Activated CD8-positive, alpha-beta memory T cell treated with anti-CD3 and anti-CD28 coated beads, Interleukin-2, amount 50 U/mL, for 4 hours (primary cell): ENCODE measurements around the gene CDC42.

Experiments used
- DNase-seq: peaks from one replicate; pipeline ENCODE4 v3.0.0-alpha.2; 2020

The CDC42 gene

DNA sequence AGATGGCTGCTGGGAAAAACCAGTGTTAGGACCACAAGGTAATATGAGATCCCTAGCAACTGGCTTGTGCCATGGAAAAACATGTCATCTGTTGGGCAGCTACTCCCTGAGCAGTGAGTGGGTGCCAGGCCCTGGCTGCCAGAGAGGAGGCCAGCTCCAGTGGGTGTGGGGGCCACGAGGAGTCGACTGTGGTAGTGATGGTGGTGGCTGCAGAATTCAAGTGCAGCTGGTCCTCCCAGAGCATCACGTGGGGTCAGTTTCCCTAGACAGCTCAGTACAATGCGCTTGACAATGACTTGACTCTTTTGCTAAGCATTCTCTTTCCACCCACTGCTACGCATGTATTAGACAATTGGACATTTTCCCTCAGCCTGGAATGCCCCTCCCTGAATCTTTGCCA is 14.5 kb upstream of the CDC42 start:
- no peak for DNase-seq

DNA sequence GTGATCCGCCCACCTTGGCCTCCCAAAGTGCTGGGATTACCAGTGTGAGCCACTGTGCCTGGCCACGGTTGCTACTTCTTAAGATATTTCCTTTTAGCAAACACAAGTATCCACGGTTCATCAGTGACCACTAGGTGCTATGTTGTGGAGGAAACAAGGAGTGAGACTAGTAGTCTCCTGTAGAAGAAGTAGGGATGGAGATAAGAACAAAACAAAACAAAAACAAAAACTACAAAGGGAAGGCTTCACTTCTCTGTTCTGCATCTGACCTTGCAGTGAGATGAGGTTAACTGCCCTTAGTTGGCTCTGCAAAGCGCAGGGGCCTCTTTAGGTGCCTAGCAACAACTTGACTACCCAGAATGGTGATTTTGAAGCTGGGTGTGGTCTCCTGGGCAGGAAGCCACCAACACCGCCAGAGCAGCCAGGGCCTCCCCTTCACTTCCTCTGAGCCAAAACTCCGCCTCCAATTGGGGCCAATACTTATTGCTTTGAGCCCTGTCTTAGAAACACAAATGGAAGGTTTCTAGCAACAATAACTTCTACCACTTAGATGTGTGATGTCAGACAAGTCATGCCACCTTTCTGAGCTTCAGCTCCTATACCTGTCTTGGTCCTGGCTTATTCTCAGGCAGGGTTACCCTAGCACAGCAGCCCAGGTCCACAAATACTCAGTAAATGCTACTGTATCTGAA is 12.8 kb upstream of the CDC42 start:
- peak; percentile 78 for DNase-seq

DNA sequence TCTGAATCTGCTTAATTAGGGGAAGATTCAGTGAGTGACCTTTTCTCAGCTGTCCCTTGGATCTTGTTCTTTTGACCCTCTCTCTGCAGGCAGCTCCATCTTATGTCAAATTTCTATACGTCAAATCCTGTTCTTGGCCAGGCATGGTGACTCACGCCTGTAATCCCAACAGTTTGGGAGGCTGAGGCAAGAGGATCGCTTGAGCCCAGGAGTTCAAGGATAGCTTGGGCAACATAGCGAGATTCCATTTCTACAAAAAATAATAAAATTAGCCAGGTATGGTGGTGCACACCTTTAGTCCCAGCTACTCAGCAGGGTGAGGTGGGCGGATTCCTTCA is 12.3 kb upstream of the CDC42 start:
- DNase-seq: no peak

DNA sequence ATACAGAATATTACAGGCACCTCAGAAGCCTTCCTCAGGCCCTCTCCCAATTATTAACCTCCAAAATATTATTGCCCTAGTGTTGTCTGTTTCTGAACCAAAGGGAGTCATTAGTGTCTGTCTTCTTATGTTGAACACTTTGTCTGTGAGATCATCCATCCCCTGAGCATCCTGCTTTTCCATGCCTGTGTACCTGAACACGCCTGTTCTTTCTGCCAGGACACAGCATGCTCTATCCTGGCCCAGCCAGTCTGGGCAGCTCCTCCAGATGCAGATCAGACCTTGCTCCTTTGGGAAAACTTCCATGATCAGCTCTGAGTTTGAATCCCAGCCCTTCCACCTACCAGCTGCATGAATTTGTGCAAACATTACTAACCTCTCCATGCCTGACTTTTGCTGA is 11.0 kb upstream of the CDC42 start:
- no peak for DNase-seq

DNA sequence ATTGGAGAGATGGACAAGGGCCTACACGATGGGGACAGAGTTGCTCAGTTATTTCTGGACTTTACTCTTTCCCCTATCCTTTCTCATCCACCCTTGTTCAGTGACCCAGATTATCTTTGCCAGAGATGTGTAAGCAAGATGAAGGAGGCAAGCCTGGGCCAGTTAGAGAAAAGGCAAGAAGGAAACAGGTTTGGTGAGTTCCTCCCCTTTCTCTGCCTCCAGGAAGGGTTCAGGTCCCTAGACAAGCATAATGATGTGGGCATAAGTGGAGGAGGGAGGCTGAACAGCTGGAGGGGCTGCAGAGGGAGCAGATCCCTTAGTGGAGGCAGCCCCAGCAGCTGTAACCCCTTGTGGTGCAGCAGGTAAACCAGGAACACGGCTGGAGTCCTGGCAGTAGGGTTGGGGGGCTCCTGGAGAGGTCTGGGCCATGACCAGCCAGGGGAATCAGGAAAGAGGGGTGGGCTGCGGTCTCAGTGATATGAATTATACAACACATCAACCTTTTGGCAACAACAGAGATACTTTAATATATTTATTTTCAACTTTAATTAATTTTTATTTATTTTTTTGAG is 9.2 kb upstream of the CDC42 start:
- DNase-seq: no peak

DNA sequence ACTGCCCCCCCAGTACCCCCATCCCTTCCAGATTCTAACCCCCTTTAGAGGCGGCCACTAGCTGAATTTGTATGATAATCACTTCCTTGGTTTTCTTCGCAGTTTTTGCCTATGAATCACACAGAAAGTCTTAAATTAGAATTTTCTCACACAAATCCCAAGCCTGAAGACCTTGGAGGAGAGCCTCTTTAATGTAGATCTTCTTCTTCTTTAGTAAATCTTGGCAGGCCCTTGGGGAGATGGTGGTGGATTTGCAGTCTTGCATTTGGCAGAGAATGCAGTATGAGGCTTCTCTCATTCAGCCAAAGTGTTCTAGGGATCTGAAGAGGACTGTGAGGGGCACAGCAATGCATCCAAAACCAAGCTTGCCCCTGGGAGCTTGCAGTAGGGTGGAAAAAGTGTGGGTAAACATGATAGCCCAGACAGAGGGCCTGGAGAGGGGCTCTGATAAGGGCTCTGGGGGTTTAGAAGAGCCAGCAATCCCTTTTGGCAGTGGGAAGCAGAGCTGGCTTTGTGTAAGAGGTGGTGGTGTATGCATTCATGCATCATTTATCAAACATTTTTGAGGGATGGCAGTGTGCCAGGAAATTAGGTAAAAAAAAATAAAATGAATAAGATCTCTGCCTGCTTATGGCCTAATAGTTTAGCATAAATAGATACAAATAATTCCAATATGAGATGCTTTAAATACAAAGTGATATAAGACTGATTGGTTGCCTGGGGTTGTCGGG is 7.7 kb upstream of the CDC42 start:
- DNase-seq: no peak

DNA sequence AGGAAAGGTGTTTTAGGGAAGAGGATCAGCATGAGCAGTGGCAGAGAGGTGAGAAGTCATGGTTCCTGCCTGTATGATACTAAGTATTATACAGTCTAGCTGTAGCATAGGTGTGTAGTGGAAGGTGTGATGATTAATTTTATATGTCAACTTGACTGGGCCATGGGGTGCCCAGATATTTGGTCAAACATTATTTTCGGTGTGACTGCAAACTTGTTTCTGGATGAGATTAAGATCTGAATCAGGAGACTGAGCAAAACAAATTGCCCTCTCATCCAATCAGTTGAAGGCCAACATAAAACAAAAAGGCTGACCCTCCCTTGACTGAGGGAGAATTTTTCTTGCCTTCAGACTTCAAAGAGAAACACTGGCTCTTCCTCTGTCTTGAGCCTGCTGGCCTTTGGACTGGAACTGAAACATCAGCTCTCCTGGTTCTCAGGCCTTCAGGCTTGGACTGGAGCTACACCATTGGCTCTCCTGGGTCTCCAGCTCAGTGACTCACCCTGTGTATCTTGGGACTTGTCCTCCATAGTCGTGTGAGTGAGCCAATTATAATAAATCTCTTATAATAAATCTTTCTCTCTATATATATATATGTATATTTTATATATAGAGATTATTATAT is 6.8 kb upstream of the CDC42 start:
- no peak for DNase-seq

DNA sequence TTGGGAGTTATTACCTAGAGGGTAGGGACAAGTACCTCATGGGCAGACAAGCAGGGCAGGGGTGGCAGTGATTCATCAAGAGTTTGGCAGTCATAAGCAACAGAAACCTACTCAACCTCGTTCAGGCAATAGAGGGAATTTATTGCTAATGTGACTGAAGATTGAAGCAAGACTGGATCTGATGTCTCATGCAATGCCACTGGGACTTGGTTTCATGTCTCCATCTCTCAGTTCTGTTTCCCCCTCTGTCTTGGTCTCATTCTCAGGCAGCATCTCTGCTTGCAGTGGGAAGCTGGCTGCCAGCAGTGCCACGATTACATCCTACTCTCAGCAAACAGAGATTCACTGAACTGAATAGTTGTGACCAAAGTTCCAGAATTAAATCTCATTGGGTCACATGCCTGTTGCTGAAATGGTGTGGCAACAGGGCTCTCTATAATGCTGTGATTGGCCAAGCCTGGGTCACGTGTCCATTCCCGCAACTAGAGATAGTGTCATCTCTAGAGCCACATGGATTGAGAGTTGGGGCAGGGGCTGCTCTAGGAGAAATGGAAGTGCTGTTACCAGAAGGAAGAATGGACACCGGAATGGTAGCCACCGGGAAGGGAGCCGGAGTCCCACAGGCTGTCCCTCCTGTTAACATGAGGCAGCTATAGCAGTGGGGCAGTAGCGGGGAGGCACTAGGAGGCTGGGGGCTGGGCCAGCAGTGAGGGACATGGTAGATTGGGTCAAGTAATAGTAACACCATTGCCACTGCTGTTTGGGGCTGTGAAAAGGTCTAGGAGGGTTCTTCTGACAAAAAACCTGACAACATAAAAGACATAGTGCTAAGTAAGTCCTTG is 3.9 kb upstream of the CDC42 start:
- DNase-seq: no peak

DNA sequence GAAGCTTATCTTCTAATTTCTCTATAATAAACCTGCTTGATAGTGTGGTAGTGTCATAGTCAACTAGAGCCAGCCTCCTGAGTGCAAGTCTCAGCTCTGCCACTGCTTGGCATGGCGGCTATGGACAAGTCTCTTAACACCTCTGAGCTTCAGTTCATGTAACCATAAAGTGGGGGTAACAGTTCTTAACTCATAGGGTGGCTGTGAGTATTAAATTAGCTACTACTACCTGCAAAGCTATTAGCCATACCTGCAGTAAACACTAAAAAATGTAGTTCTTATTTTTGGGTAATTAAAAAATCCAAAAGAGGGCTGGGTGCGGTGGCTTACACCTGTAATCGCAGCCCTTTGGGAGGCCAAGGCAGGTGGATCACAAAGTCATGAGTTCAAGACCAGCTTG is 2.2 kb upstream of the CDC42 start:
- DNase-seq: no peak

DNA sequence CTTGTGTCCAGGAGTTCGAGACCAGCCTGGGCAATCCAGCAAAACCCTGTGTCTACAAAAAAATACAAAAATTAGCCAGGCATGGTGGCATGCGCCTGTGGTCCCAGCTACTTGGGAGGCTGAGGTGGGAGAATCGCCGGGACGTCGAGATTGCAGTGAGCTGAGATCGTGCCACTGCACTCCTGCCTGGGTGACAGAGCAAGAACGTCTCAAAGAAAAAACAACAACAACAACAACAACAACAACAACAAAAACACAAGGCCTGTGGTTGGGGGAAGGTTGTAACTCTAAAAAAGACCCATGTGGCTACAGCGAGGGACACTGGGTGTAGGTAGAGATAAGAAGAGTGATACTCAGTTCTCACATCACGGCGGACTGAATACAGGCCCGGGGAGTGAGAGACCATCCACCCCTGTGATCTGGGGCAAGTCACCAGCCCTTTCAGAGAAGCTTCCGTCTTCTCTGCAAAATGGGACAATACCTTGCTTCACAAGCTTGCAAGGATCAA is 848 bp upstream of the CDC42 start:
- DNase-seq: no peak

DNA sequence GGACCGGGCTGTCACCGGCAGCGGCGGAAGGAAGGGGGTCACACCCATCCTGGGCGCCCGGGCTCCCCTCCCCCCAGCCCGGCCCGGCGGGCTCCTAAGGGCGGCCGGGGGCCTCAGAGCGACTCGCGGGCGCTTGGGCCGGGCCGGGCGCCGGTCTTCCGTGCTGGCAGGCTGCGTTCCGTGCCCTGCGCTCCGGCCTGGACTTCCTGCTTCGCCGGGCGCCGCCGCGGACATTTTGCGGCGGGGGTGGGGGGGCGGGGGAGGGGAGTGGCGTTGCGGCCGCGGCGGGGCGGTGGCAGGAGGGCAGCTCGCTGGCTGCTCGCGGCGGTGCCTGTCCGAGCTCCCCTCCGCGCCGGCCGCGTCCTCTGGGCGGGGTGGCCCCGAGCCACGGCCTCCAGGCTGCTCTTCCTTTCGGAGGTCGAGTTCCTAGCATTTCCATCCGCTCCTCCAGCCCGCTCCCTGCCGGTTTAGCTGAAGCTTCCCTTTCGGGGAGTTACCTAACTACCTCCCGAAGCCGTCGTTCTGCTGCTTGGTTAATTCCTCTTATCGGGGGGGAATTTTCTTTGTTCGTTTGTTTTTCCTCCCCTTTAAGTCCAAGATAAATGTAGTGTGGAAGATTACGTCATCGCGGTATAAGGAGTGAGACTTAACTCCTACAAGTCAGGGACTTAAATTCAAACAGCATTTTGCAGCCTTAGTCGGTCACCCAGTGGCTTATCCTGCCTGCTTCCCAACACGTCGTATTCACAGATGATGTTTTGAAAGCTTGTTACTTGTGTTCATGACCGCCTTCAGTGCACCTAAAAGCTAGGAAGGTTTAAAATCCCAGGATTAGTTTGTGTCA is 730 bp downstream of the CDC42 start:
- DNase-seq: peak; percentile 35

DNA sequence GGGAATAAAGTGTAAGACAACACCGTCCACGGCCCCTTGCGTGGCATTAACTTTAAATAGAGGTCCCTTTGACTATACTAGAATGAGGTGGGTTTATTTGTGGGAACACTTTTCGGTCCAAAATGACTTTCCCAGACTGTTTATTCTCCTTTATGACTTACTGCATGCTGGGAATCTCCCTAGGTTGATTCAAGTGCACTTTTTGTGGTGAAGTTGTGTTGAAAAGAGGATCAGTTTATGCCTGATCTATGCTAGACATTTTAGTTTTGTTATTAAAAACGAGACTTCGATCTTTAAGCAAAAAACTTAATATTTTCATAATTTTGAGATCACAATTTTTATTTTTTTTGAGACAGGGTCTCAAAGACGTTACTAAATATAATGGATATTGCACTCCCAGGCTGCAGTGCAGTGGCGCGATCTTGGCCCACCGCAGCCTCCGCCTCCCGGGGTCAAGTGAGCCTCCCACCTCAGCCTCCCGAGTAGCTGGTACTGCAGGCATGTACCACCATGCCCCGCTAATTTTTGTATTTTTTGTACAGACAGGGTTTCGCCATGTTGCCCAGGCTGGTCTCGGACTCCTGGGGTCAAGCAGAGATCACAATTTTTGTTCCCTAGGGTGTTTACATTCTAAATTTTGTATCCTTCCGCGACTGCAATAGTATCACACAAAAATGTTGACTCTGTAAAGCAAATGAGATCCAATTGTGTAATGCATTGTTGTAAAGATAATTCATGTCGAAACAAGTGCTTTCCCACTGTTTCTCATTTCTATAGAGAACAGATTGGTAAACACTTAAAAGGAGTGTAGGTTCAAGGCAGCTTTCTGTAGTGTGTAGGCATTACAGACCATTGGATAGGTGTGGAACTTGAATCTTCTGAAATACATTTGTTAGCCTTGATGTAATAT is 1.6 kb downstream of the CDC42 start:
- DNase-seq: no peak

DNA sequence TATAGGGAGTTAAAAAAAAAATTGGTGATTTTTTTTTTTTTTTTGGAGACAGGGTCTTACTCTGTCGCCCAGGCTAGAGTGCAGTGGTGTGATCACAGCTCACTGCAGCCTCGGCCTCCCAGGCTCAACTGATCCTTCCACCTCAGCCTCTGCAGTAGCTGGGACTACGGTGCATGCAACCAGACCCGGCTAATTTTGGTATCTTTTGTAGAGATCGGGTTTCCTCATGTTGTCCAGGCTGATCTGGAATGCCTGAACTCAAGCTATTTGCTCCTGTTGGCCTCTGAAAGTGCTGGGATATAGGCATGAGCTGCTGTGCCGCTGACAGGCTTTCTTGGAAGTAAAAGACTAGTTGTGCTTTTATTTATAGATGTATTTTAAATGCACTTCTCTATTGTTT is 3.0 kb downstream of the CDC42 start:
- DNase-seq: no peak

DNA sequence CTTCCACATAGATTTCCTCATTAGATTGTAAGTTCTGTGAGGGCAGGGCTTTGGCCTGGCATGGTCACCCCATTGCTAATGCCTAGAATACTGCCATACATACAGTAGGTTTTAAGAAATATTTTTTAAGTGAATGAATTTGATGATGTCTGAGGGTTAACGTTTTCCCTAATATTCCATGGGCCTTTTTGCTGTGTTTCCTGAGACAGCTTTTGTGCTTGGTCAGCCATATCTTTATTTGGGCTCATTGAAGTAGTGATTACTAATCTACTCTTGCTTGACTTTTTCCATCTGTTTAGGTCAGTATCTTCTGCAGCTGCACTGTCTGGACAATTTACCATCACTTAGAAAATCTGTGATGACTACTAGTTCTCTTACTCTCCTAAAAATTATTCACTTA is 3.5 kb downstream of the CDC42 start:
- DNase-seq: no peak

DNA sequence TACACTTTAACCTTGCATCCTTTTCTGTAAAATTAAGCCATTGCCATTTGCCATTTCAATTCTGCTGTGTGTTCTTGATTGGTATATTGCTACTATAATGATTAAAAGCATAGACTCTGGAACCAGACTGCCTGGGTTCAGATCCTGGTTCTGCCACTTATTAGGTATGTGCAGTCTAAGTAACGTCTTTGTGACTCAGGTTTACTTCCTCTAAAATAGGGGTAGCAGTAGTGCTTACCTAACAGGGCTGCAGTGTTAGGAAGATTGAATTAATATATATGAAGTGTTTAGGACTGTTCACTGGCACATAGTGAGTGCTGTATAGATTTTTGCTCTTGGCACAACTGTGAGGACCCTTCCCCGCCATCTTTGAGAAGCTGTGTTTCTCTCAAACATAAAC is 4.4 kb downstream of the CDC42 start:
- no peak for DNase-seq

DNA sequence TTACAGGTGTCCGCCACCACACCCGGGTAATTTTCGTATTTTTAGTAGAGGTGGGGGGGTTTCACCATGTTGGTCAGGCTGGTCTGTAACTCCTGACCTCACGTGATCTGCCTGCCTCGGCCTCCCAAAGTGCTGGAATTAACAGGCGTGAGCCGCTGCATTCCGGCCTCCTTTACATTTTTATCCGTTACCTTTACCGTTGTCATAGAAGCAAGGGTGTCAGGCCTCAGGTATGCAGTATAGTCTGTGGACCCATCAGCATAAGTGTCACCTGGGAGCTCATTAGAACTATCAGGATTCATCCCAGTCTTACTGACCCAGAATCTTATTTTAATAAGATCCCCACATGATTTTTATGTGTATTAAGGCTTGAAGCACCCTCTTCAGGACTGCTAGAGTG is 5.4 kb downstream of the CDC42 start:
- DNase-seq: no peak

DNA sequence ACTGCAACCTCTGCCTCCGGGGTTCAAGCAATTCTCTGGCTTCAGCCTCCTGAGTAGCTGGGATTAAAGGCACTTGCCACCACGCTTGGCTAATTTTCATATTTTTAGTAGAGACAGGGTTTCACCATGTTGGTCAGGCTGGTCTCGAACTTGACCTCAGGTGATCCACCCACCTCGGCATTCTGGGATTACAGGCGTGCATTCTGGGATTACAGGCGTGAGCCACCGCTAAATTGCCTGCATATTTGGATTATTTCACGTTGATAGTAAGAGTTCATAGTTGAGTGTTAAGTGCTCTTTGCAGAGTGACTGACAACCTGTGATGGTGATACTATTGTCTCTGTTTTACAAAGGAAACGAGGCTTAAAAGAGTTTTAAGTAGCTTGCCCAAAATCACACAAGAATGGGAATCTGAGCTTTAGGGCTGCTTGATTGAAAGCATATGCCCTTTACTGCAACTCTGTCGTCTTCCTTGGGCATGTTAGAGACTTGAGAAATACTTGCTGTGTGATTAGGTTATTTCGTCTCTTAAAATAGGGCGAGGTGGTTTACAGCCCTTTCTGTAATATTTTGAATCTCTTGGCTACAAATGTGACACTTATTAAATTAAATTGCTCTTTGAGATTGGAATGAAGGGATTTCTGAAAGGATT is 12.4 kb downstream of the CDC42 start:
- DNase-seq: no peak

DNA sequence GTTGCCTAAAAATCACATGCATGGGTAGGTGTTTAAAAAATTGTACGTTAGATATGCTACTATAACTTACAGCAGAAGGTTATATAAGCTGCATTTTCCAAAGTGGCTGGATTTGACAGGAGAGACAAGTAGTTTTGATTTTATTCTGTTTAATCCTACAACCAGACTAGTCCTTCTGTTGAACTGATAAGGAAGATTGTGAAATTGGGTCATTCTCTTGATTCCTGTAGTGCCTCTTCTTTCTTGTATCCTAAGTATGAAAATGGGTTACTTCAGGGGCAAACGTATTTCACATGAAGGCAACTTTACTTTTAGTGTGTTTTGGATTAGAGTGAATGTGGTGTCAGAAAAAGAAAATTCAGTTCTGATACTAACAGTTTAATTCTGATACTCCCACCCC is 19.0 kb downstream of the CDC42 start:
- DNase-seq: no peak

DNA sequence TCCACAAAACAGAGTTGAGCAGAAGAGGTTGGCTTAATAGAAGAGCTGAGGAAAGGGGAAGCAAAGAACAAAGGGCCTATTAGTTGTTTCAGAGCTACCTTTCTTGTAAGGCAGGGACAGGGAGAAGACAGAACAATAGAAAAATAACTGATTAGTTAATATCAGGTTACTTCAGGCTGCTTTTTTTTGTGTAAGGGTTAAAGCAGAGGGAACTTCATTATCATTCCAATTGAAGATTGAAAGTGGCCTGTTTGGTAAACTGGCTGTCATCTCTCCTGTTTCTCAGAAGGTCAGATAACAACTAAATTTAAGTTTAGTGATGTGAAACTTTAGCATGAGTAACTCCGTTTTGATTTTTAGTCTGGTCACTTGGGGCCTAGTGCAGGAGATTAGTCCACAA is 22.3 kb downstream of the CDC42 start:
- DNase-seq: no peak

DNA sequence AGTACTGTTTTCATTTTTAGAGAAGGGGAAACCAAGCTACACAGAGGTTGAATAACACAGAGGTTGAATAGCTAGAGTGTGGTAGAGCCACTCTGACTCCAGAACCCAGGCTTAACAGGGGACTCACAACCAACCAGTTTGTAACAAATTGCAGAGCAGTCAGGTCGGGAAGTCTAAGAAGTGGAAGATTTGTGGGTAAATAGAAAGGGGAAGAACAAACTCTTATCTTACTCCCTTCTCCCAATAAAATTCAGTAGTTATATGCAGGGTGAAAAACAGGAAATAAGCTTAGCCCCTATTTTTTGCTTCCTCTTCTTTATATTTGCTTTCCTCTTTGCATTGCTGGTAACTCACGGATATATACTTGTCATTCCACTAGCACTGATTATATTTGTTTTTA is 23.2 kb downstream of the CDC42 start:
- DNase-seq: no peak
